Upper lobe of left lung (tissue), 4 donors: ENCODE measurements around the gene EPS15.

Experiments used
- CTCF ChIP-seq, 6 experiments: fragments of 450-650 bp in 4 of 6; fragments of 200-600 bp in 2 of 6; sonication (generic) in 2 of 6; IDR thresholded peaks; one replicate each; pipeline ENCODE4 v1.5.1; 2016 to 2019; ENCODE audit warnings: antibody characterized with exemption in 6 of 6
- POLR2A ChIP-seq, 4 donors: fragments of 450-650 bp; IDR thresholded peaks; one replicate each; pipeline ENCODE4 v1.5.1; 2016 to 2017; ENCODE audit warnings: antibody characterized with exemption in 4 of 4, mild to moderate bottlenecking in 2 of 4
- POLR2AphosphoS5 ChIP-seq, 2 donors: sonication (generic); formaldehyde crosslinking; IDR thresholded peaks; one replicate each; pipeline ENCODE4 v1.5.1; 2017; ENCODE audit warnings: antibody characterized with exemption in 2 of 2

GRCh38 chr1:51309291-51309690, 209.8 kb downstream of the EPS15 start:
- TF ChIP-seq POLR2AphosphoS5 (IDR thresholded peaks at IDR 0.05) (no peak), CTCF (IDR thresholded peaks at IDR 0.05) (no peak), POLR2A (IDR thresholded peaks at IDR 0.05) (no peak)
